Calu3 (cell line): ENCODE data around the gene EXOSC1. TPM values are rescaled to one million over a fixed set of nuclear protein-coding genes. Genes with fewer than 3 reads are reported as not detected.
"Not testable (repeated sequence)": the region's sequence is repeated elsewhere in the genome, so short reads cannot be mapped to it uniquely, and the experiment has no call there.

Experiments used
- BruUV-seq: library from RNA; stranded (reverse); fragments of 400-500 nt; replicated peaks from 2 replicates; lab custom pipeline; 2021; lab: Mats Ljungman, UMichigan
- CTCF ChIA-PET: fragments of 300-600 bp; sonication (Branson Sonifier 250); formaldehyde crosslinking; loops from one replicate; lab custom pipeline; 2022; ENCODE audit warnings: antibody characterized with exemption; lab: Charles Lee
- DNase-seq: peaks from one replicate; pipeline ENCODE4 v3.0.0; 2022
- H3K27ac Mint-ChIP-seq: one replicate; pipeline ENCODE4 v1.8.0; 2022; ENCODE audit warnings: mixed read lengths; ENCODE audit not compliant: unreplicated experiment
- H3K27me3 Mint-ChIP-seq: one replicate; pipeline ENCODE4 v1.8.0; 2022; ENCODE audit warnings: mixed read lengths; ENCODE audit not compliant: unreplicated experiment
- H3K36me3 Mint-ChIP-seq: one replicate; pipeline ENCODE4 v1.8.0; 2022; ENCODE audit warnings: mild to moderate bottlenecking, moderate library complexity, mixed read lengths; ENCODE audit not compliant: insufficient read depth, unreplicated experiment
- H3K4me1 Mint-ChIP-seq: one replicate; pipeline ENCODE4 v1.8.0; 2022; ENCODE audit warnings: mild to moderate bottlenecking, low read depth, mixed read lengths; ENCODE audit not compliant: unreplicated experiment
- H3K4me3 Mint-ChIP-seq: one replicate; pipeline ENCODE4 v1.8.0; 2022; ENCODE audit warnings: mild to moderate bottlenecking, low read depth, moderate library complexity, mixed read lengths; ENCODE audit not compliant: unreplicated experiment
- H3K9me3 Mint-ChIP-seq: one replicate; pipeline ENCODE4 v1.8.0; 2022; ENCODE audit warnings: low read depth, mixed read lengths; ENCODE audit not compliant: unreplicated experiment
- CTCF ChIP-seq: fragments of 200-600 bp; IDR thresholded peaks from one replicate; pipeline ENCODE4 v1.8.0; 2022; ENCODE audit warnings: antibody characterized with exemption; ENCODE audit not compliant: unreplicated experiment
- intact Hi-C: fragments of 100-400 bp; cut with micrococcal nuclease; formaldehyde crosslinking; loops from one replicate; pipeline ENCODE4 v1.10.0; 2022; ENCODE audit not compliant: unreplicated experiment
- total RNA-seq: library from RNA; stranded (reverse); gene quantifications from 2 replicates; pipeline ENCODE4 v1.2.3, GENCODE V29; 2022

The EXOSC1 gene
- total RNA-seq, 1 experiment from 2014 or later, result 29.5 TPM

- Mint-ChIP-seq H3K27me3 (no peaks in the 10 kb centered on the region), H3K27ac (no peak overlapping the region), H3K4me3 (no peak overlapping the region), H3K36me3 (peaks cover 6% of the 10 kb centered on the region), H3K4me1 (peaks cover 4% of the 10 kb centered on the region), H3K9me3 (no peaks in the 10 kb centered on the region)
- no peak for TF ChIP-seq CTCF
- no TSS peak for BruUV-seq
- no peak for DNase-seq
- CTCF ChIA-PET, result no interaction called here
- intact Hi-C loops, result loop anchor here (1.0 to 2.0 kb wide), 2 partner anchors 19 to 37 kb away; partner anchors contain the start of gene PGAM1
Observed at GRCh38 chr10:97407952-97408248, 37.9 kb downstream of the EXOSC1 start.

GRCh38 chr10:97407211-97407951, 38.4 kb downstream of the EXOSC1 start:
- Mint-ChIP-seq H3K4me1 (no peaks in the 10 kb centered on the region), H3K27ac (no peak overlapping the region), H3K9me3 (no peaks in the 10 kb centered on the region), H3K36me3 (peaks cover 10% of the 10 kb centered on the region), H3K27me3 (no peaks in the 10 kb centered on the region), H3K4me3 (no peak overlapping the region)
- peak; percentile 44 for DNase-seq
- intact Hi-C loops, result loop anchor here (1.0 to 2.0 kb wide), 2 partner anchors 19 to 38 kb away; partner anchors contain the start of gene PGAM1
- CTCF ChIA-PET, result no interaction called here
- TF ChIP-seq CTCF, result peak; percentile 58
- no TSS peak for BruUV-seq

GRCh38 chr10:97406483-97406882, 39.3 kb downstream of the EXOSC1 start:
- BruUV-seq, DNase-seq, H3K4me1 Mint-ChIP-seq, H3K27me3 Mint-ChIP-seq, CTCF ChIA-PET, H3K27ac Mint-ChIP-seq, H3K4me3 Mint-ChIP-seq, H3K9me3 Mint-ChIP-seq: not testable (repeated sequence)
- H3K36me3 Mint-ChIP-seq, result peaks cover 10% of the 10 kb centered on the region
- intact Hi-C loops, result loop anchor here (2.0 kb wide), 1 partner anchor 20 kb away; the partner anchor contains the start of gene PGAM1

- peaks cover 15% of the 10 kb centered on the region for H3K36me3 Mint-ChIP-seq
- BruUV-seq, result no TSS peak
- no peaks in the 10 kb centered on the region for H3K4me1 Mint-ChIP-seq
- H3K9me3 Mint-ChIP-seq, result no peaks in the 10 kb centered on the region
- H3K27ac Mint-ChIP-seq, result no peak overlapping the region
- no peak for DNase-seq
- H3K27me3 Mint-ChIP-seq, result no peaks in the 10 kb centered on the region
- H3K4me3 Mint-ChIP-seq, result no peak overlapping the region
- intact Hi-C loops, result loop anchor here (2.0 kb wide), 1 partner anchor 21 kb away; the partner anchor contains the start of gene PGAM1
- TF ChIP-seq CTCF, result no peak
- CTCF ChIA-PET, result no interaction called here
Observed at GRCh38 chr10:97406064-97406463, 39.7 kb downstream of the EXOSC1 start.

GRCh38 chr10:97404044-97404443, 41.8 kb downstream of the EXOSC1 start:
- Mint-ChIP-seq H3K27me3 (no peaks in the 10 kb centered on the region), H3K9me3 (no peaks in the 10 kb centered on the region), H3K4me1 (no peaks in the 10 kb centered on the region), H3K36me3 (peaks cover 27% of the 10 kb centered on the region), H3K27ac (no peak overlapping the region), H3K4me3 (no peak overlapping the region)
- intact Hi-C loops, result no loop called here
- TF ChIP-seq CTCF, result no peak
- DNase-seq, result no peak
- CTCF ChIA-PET, result no interaction called here
- BruUV-seq, result no TSS peak
